Stimulated activated CD4-positive, alpha-beta T cell treated with anti-CD3 and anti-CD28 coated beads, TNF-alpha, amount 100 ng/mL, for 48 hours (primary cell): ENCODE data around the gene STYXL1.

Source experiments
- DNase-seq, 3 donors: peaks; one replicate each; pipeline ENCODE4 v3.0.0-alpha.2; 2020; ENCODE audit warnings: low read depth in 3 of 3

STYXL1 gene

GRCh38 chr7:75992083-75992755 is 55.6 kb downstream of the STYXL1 start:
- no peak for DNase-seq

- no peak for DNase-seq
Measured at GRCh38 chr7:75991531-75992082, 56.2 kb downstream of the STYXL1 start.

DNA sequence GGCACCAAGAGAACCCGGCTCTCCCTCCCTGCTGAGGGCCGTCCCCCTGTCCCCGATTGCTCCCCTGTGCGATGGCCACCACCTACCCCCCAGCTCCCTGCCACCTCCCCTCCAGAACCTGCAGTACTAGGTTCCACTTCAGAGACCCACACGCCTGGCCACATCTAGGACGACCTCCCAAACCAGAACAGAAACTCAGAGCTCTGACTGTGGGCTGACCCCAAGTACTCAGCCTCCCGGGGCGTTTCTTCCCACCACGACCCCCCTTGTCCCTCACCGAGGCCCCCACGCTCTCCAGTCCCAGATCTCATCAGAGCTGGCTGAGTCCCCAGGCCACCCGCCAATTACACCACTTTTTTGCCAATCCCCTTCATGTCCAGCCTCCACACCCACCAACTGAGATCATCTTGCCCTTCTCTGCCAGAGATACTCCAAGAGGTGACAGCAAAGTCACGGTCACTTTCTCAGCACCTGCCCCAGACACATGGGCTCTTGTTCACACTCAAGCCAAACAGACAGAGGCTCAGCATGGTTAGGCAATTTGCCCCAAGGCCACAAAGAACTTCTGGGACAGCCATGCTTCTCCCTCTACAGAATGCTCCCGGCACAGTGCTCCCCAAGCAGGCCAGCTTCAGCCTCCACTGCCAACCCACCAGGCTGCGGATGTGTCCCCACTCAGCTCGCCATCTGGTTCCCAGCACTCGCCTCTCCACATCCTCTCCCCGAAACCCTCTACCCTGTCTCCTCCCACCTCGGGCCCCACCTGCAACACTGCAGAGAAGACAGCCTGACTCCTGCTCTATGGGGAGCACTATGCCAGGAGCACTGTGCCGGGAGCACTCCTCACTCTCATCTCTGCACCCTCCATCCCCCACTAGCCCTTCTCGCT is 58.1 kb downstream of the STYXL1 start:
- no peak for DNase-seq

GRCh38 chr7:75988568-75989499 is 59.0 kb downstream of the STYXL1 start:
- no peak for DNase-seq

DNA sequence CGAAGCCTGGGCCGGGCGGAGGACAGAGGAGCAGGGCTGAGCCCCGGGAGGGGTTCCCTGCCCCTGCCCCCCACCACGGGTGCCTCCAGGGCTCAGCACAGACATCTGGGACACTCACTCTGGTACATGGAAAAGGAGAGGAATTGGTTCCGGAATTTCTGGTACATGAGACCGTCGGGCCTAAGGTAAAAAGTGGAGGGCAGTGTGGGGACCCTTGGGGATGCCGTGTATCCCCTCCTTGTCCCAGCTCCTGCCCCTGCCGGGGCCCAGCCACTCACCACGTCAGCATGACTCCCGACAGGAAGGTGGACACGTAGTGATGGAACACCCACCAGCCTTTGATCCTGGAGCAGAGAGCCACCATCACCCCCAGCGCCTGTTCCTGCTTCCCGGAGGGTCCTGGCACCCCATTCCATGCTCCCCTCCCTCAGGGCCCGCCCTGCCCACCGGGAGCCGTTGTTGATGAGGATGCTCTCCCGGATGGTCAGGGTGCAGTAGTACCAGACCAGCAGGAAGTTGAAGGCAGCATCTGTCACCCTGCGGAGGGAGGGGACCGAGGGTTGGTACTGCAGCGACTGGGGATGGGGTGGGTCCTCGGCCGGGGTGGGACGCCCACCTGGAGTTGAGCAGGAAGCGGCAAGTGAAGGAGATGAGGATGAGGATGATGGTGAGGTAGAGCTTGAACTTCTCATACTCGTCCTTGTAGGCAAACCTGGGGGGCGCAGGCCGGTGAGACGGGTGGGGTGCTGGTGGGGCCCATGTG is 59.8 kb downstream of the STYXL1 start:
- no peak for DNase-seq

DNA sequence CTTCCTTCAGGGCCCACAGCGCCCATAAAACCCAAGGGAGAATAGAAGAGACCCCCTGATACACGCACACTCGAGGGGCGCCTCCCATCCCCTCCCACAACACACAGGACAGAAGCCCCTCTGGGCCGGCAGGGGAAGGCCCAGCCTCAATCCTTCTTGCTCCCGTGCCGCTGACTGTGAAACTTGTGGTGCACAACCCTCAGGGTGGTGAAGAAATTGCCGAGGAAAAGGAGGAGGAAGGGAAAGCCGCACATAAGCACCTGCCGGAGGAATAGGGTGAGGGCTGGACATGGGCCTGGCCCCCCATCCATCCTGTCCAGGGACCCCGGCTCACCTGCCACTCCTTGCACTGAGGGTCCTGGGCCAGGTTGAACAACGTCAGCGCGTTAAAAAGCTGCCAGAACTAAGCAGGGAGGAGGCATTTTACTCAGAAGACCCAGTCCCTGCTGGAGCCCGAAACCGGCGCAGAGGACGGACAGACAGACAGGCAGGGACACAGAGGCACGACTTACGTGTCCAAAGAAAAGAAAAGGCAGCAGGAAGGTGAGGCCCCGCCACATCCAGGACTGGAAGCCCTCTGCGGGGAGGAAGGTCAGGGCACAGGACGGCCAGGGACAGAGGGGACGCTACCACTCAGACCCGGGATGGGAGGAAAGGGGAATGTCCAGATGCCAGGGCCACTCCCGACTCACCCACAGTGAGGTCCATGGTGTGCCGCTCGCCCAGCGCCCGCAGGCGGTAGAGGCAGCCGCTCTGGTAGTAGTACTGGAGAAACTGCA is 60.6 kb downstream of the STYXL1 start:
- no peak for DNase-seq

DNA sequence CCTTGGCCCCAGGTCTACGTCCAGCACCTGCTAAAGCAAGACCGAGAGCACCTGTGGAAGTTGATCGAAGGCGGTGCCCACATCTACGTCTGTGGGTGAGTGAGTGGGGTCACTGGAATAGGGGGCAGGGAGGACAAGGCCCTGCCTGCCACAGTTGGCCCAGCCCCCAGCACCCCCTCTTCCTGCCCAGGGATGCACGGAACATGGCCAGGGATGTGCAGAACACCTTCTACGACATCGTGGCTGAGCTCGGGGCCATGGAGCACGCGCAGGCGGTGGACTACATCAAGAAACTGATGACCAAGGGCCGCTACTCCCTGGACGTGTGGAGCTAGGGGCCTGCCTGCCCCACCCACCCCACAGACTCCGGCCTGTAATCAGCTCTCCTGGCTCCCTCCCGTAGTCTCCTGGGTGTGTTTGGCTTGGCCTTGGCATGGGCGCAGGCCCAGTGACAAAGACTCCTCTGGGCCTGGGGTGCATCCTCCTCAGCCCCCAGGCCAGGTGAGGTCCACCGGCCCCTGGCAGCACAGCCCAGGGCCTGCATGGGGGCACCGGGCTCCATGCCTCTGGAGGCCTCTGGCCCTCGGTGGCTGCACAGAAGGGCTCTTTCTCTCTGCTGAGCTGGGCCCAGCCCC is 61.5 kb downstream of the STYXL1 start:
- DNase-seq, result no peak

GRCh38 chr7:75985518-75986146 is 62.2 kb downstream of the STYXL1 start:
- DNase-seq, result no peak

DNA sequence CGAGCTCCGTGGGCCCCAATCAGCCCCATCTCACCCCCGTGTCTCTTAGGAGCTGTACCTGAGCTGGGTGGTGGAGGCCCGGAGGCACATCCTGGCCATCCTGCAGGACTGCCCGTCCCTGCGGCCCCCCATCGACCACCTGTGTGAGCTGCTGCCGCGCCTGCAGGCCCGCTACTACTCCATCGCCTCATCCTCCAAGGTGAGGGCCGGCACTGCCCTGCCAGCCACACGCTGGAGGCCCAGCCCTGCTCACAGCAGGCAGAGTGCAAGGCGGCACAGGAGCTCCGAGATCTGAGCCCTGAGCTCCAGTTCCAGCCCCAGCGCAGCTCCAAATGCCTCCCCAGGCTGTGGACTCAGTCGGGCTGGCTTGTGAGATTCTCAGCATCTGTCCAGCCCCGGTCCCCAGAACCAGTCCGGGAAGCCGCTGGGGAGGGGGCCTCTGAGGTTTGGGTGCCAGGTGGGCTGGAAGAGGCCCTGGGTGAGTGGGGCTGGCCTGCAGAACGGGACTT is 62.7 kb downstream of the STYXL1 start:
- DNase-seq, result no peak

DNA sequence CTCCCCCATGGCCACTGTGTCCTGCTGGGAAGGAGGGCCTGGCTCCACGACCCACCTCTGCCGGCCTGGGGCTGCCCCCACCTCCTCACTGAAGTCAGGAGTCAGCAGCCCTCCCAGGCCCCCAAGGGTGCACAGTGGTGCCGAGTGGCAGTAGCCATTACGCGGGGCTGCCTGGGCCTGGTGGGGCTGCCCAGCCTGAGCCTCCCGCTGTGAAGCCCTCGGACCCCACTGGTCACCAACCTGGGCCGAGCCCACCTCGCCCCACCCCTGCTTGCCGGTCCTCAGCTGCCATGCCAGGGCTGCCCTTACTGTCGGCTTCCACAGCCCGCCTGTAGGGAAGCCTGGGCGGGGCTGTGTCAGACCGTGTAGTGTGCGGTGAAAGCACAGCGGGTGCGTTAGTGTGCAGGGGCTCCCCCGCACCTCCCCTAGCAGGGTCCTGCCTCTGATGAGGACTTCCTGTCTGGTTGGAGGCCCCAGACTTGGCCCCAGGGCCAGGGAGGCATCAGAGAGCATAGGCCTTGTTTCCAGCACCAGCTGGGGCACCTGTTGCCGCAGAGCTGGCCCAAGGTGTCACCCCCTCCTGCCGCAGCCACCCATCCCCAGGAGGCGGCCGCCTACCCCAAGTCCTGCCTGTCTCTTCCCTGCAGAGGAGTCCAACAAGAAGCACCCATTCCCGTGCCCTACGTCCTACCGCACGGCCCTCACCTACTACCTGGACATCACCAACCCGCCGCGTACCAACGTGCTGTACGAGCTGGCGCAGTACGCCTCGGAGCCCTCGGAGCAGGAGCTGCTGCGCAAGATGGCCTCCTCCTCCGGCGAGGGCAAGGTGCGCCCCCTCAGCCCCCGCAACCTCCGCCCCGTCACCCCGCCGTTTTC is 63.4 kb downstream of the STYXL1 start:
- no peak for DNase-seq

DNA sequence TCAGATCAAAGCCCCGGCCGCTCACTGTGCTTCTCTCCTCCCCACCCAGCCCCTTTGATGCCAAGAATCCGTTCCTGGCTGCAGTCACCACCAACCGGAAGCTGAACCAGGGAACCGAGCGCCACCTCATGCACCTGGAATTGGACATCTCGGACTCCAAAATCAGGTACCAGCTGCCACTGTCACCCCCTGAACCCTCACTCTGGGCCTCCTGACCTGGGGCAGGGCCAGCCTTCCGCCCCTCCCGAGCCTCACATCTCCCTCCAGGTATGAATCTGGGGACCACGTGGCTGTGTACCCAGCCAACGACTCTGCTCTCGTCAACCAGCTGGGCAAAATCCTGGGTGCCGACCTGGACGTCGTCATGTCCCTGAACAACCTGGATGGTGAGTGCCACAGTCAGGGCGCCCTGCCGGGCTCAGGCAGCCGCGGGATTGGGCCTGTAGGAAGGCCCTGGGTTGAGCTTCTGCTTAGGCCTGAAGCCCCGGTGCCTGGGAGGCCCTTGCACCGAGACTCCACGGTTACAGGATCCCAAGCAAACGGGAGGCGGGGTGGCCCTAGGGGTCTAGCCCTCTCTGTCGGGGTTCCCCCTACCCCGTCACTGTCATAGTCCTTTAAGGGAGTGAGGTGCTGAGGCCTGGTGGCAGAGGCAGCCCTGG is 64.2 kb downstream of the STYXL1 start:
- DNase-seq, result no peak

- no peak for DNase-seq
Measured at GRCh38 chr7:75982306-75983064, 65.3 kb downstream of the STYXL1 start.

DNA sequence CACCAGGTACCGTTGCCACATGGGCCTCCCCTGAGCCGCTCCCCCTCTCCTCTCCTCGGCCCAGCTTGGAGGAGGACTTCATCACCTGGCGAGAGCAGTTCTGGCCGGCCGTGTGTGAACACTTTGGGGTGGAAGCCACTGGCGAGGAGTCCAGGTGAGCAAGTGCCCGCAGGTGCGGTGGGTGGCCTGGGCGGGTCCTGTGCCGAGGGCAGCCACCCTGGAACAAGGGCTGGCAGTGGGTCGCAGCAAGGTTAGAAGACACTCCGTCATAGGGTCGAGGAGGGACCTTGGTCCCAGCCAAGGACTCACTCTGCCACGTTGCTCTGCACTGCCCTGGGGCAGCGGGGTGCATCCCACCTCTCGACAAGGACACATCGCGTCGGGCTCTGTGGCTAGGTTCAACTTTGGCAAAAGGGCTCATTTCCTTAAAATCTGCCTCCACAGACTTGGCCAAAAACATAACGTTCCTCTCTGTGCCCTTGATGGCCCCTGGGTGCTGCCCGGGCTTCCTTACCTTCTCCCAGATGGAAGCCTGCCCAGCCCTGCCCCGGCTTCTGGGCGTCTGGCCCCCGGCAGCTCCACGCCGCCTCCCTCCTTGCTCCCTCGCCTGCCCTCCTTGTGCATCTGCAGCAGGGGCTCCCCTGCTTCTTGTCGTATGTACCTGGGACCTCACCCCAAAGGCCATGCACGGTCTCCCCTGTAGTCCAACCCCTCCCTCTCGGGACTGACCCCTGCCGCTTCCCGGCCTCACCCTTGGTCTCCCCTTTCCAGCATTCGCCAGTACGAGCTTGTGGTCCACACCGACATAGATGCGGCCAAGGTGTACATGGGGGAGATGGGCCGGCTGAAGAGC is 66.1 kb downstream of the STYXL1 start:
- no peak for DNase-seq

DNA sequence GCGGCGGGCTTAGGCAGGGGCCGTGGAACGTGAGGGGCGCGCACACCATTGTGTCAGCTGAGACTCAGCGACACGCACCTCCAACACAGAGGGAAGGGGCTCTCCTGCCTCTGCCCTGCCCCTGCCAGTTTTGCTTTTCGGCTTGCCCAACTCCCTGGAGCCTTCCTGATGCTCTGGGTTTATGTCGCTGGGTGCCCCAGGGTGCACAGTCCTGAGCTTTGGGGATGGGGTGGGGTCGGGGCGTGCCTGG is 66.7 kb downstream of the STYXL1 start:
- DNase-seq, result no peak

- no peak for DNase-seq
Measured at GRCh38 chr7:75980430-75981202, 67.2 kb downstream of the STYXL1 start.
